GM06990 (cell line): Measurements from ENCODE around the gene BCAS3.
"Not testable (repeated sequence)": the region's sequence is repeated elsewhere in the genome, so short reads cannot be mapped to it uniquely, and the experiment has no call there.

ENCODE experiments used
- DNase-seq: peaks from one replicate; pipeline ENCODE4 v3.0.0-alpha.2; 2011; ENCODE audit not compliant: insufficient read length; ENCODE audit errors: extremely low read depth
- H3K27me3 ChIP-seq: replicated peaks from 2 replicates; pipeline ENCODE4 v1.6.0; 2011; ENCODE audit warnings: low read length; ENCODE audit not compliant: control insufficient read depth, insufficient read depth
- H3K36me3 ChIP-seq: 2 replicates; pipeline ENCODE4 v1.5.1; 2011; ENCODE audit warnings: low read length; ENCODE audit not compliant: control insufficient read depth, insufficient read depth
- H3K4me3 ChIP-seq: replicated peaks from 2 replicates; pipeline ENCODE4 v1.5.1; 2011; ENCODE audit warnings: low read depth, mild to moderate bottlenecking, control low read depth, low read length
- CTCF ChIP-seq: IDR thresholded peaks from 2 replicates; pipeline ENCODE4 v1.5.1; 2011; ENCODE audit warnings: low read length, control low read depth, mild to moderate bottlenecking, inconsistent platforms; ENCODE audit not compliant: insufficient read depth, poor library complexity, severe bottlenecking

The BCAS3 gene

GRCh38 chr17:60863892-60864707, 186.4 kb downstream of the BCAS3 start:
- H3K36me3 ChIP-seq = no peaks in the 10 kb centered on the region
- no peak for DNase-seq
- H3K27me3 ChIP-seq = no peaks in the 10 kb centered on the region
- TF ChIP-seq CTCF = no peak
- H3K4me3 ChIP-seq = no peak overlapping the region

- Histone ChIP-seq H3K27me3 (no peaks in the 10 kb centered on the region), H3K4me3 (no peak overlapping the region), H3K36me3 (no peaks in the 10 kb centered on the region)
- DNase-seq = no peak
- TF ChIP-seq CTCF = no peak
These were observed 187.0 kb downstream of the BCAS3 start for GRCh38 chr17:60864708-60865005.

GRCh38 chr17:60874772-60875171, 197.1 kb downstream of the BCAS3 start:
- TF ChIP-seq CTCF = no peak
- H3K36me3 ChIP-seq = no peaks in the 10 kb centered on the region
- H3K27me3 ChIP-seq = no peaks in the 10 kb centered on the region
- DNase-seq = no peak
- H3K4me3 ChIP-seq = no peak overlapping the region

- not testable (repeated sequence) for H3K27me3 ChIP-seq
These were observed 209.3 kb downstream of the BCAS3 start for GRCh38 chr17:60886731-60887613.

GRCh38 chr17:60887614-60888028, 210.0 kb downstream of the BCAS3 start:
- Histone ChIP-seq H3K27me3 (no peaks in the 10 kb centered on the region), H3K36me3 (no peaks in the 10 kb centered on the region), H3K4me3 (no peak overlapping the region)
- DNase-seq = no peak
- no peak for TF ChIP-seq CTCF

More at GRCh38 chr17:60886731-60887613, 209.3 kb downstream of the BCAS3 start:
- not testable (repeated sequence) for H3K36me3 ChIP-seq, H3K4me3 ChIP-seq, DNase-seq
